ENCODE results near the gene FABP2. TPM values are rescaled to one million over a fixed set of nuclear protein-coding genes. Genes with fewer than 3 reads are reported as not detected.
"Not testable (repeated sequence)": the region's sequence is repeated elsewhere in the genome, so short reads cannot be mapped to it uniquely, and the experiment has no call there.

The FABP2 gene
- polyA plus RNA-seq, 1 donor from 2014 or later = not detected

DNA sequence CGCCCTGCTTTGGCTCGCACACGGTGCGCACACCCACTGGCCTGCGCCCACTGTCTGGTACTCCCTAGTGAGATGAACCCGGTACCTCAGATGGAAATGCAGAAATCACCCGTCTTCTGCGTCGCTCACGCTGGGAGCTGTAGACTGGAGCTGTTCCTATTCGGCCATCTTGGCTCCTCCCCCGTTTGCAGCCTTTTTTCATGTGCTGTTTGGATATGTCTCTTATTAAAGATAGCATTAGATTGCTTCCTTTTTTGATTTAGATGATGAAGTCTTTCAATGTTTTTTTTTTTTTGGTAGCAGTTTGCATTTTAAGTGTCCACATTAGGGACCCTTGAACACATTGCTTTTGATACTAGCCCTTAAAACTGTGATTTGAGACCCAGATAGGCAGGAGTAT is 42.0 kb downstream of the FABP2 start:
- not testable (repeated sequence) for H3K9ac ChIP-seq (ENCODE audit: low read length); H3K4me2 ChIP-seq (ENCODE audit: low read length); H2AFZ ChIP-seq (ENCODE audit: low read depth, low read length)

DNA sequence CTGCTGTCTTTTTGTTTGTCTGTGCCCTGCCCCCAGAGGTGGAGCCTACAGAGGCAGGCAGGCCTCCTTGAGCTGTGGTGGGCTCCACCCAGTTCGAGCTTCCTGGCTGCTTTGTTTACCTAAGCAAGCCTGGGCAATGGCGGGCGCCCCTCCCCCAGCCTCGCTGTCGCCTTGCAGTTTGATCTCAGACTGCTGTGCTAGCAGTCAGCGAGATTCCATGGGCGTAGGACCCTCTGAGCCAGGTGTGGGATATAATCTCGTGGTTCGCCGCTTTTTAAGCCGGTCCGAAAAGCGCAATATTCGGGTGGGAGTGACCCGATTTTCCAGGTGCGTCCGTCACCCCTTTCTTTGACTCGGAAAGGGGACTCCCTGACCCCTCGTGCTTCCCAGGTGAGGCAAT is 42.4 kb downstream of the FABP2 start:
- H4K20me1 ChIP-seq (ENCODE audit: insufficient read depth); H3K27me3 ChIP-seq (ENCODE audit: insufficient read depth, low read depth, low read length); H3K9me2 ChIP-seq (ENCODE audit: insufficient read depth, low read length); H2AFZ ChIP-seq (ENCODE audit: low read depth, low read length); H3K9ac ChIP-seq (ENCODE audit: low read length); H3K9me3 ChIP-seq (ENCODE audit: low read length); H3K4me2 ChIP-seq (ENCODE audit: low read length); H3K79me2 ChIP-seq (replicated peaks; ENCODE audit: insufficient read depth, low read length); H3F3A ChIP-seq (ENCODE audit: insufficient read depth, low read length, poor library complexity, severe bottlenecking); H3K27ac ChIP-seq (ENCODE audit: low read length); H3K36me3 ChIP-seq (ENCODE audit: insufficient read depth, low read length); H3K4me3 ChIP-seq (ENCODE audit: low read length): not testable (repeated sequence)

More for the DNA sequence above, 42.0 kb downstream of the FABP2 start:
- H4K20me1 ChIP-seq (ENCODE audit: insufficient read depth); H3K9me2 ChIP-seq (ENCODE audit: insufficient read depth, low read length); H3K79me2 ChIP-seq (replicated peaks; ENCODE audit: insufficient read depth, low read length); H3K27ac ChIP-seq (ENCODE audit: low read length); H3F3A ChIP-seq (ENCODE audit: insufficient read depth, low read length, poor library complexity, severe bottlenecking); H3K4me3 ChIP-seq (ENCODE audit: low read length); H3K9me3 ChIP-seq (ENCODE audit: low read length); H3K36me3 ChIP-seq (ENCODE audit: insufficient read depth, low read length); H3K27me3 ChIP-seq (ENCODE audit: insufficient read depth, low read depth, low read length): not testable (repeated sequence)

GRCh38 chr4:119271361-119272085 is 50.4 kb downstream of the FABP2 start:
- Histone ChIP-seq H3K4me3 (ENCODE audit: low read length) (no peak overlapping the region), H3K79me2 (replicated peaks; ENCODE audit: insufficient read depth, low read length) (no peaks in the 10 kb centered on the region), H3K27ac (ENCODE audit: low read length) (no peak overlapping the region), H3K4me2 (ENCODE audit: low read length) (no peak overlapping the region), H3K27me3 (ENCODE audit: insufficient read depth, low read depth, low read length) (no peaks in the 10 kb centered on the region), H2AFZ (ENCODE audit: low read depth, low read length) (no peak overlapping the region), H4K20me1 (ENCODE audit: insufficient read depth) (no peaks in the 10 kb centered on the region), H3F3A (ENCODE audit: insufficient read depth, low read length, poor library complexity, severe bottlenecking) (no peaks in the 10 kb centered on the region), H3K9ac (ENCODE audit: low read length) (no peak overlapping the region), H3K9me3 (ENCODE audit: low read length) (no peaks in the 10 kb centered on the region), H3K36me3 (ENCODE audit: insufficient read depth, low read length) (no peaks in the 10 kb centered on the region), H3K9me2 (ENCODE audit: insufficient read depth, low read length) (no peaks in the 10 kb centered on the region)
- TF ChIP-seq MXI1 (conservative IDR thresholded peaks at IDR 0.05; ENCODE audit: poor library complexity, severe bottlenecking) (no peak), EZH2 (IDR thresholded peaks at IDR 0.05; ENCODE audit: borderline replicate concordance, insufficient read depth, low read length, poor library complexity, severe bottlenecking) (no peak), RAD21 (conservative IDR thresholded peaks at IDR 0.05) (no peak), POLR2AphosphoS5 (IDR thresholded peaks at IDR 0.05) (no peak), EP300 (conservative IDR thresholded peaks at IDR 0.05; ENCODE audit: poor library complexity, severe bottlenecking) (no peak), REST (IDR thresholded peaks at IDR 0.05; ENCODE audit: borderline replicate concordance) (no peak), SMC3 (conservative IDR thresholded peaks at IDR 0.05; ENCODE audit: poor library complexity) (no peak), TAF1 (IDR thresholded peaks at IDR 0.05; ENCODE audit: low read depth) (no peak)
- TF ChIP-seq, protein P1, sequence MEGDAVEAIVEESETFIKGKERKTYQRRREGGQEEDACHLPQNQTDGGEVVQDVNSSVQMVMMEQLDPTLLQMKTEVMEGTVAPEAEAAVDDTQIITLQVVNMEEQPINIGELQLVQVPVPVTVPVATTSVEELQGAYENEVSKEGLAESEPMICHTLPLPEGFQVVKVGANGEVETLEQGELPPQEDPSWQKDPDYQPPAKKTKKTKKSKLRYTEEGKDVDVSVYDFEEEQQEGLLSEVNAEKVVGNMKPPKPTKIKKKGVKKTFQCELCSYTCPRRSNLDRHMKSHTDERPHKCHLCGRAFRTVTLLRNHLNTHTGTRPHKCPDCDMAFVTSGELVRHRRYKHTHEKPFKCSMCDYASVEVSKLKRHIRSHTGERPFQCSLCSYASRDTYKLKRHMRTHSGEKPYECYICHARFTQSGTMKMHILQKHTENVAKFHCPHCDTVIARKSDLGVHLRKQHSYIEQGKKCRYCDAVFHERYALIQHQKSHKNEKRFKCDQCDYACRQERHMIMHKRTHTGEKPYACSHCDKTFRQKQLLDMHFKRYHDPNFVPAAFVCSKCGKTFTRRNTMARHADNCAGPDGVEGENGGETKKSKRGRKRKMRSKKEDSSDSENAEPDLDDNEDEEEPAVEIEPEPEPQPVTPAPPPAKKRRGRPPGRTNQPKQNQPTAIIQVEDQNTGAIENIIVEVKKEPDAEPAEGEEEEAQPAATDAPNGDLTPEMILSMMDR (IDR thresholded peaks at IDR 0.05; ENCODE audit: poor library complexity, severe bottlenecking) = no peak
